ENCODE measurements around the gene NTN1. TPM values are rescaled to one million over a fixed set of nuclear protein-coding genes. Genes with fewer than 3 reads are reported as not detected.

Gene NTN1
- total RNA-seq, 1 experiment from 2014 or later, result 14.5 TPM

DNA sequence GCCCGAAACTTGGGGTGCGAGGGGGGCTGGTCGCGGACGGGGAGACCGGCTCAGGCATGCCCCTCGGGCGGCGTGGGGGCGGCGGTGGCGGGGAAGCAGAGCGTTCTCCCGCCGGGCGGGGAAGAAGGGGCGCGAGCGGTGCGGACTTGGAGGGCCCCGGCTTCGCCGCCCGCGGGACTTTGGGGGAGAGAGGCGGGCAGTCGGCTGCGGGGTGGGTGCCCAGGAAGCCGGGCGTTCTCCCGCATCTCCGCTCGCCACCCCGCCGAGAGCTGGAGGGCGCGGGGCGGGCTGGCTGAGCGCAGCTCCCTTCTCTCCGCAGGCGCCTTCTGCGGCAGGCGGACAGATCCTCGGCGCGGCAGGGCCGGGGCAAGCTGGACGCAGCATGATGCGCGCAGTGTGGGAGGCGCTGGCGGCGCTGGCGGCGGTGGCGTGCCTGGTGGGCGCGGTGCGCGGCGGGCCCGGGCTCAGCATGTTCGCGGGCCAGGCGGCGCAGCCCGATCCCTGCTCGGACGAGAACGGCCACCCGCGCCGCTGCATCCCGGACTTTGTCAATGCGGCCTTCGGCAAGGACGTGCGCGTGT lies 772 bp downstream of the NTN1 start:
- peaks cover 5% of the 10 kb centered on the region for H3K27me3 ChIP-seq (ENCODE audit: control insufficient read depth, insufficient read depth, low read length)
- ATAC-seq (peak; percentile 74), DNase-seq (ENCODE audit: low read depth, low spot score) (no peak)
- BruUV-seq (replicated peaks), result no TSS peak
- in situ Hi-C loops (cut with HindIII; ENCODE audit: low pct_unique_long_range_greater_than_20kb, low sequenced_read_pairs), result no loop called here
- H3K4me3 ChIP-seq (ENCODE audit: low read depth in 2 of 2, low read length in 2 of 2), result peak overlapping the region; percentile 38 to 43
- TF ChIP-seq SIN3A (IDR thresholded peaks at IDR 0.05; ENCODE audit: borderline replicate concordance, insufficient read depth, low read depth, low read length) (no peak), POLR2AphosphoS5 (IDR thresholded peaks at IDR 0.05; ENCODE audit: low read depth, low read length) (no peak), TCF7L2 (IDR thresholded peaks at IDR 0.05; ENCODE audit: low read depth, low read length) (no peak)
- TF ChIP-seq, protein P1, sequence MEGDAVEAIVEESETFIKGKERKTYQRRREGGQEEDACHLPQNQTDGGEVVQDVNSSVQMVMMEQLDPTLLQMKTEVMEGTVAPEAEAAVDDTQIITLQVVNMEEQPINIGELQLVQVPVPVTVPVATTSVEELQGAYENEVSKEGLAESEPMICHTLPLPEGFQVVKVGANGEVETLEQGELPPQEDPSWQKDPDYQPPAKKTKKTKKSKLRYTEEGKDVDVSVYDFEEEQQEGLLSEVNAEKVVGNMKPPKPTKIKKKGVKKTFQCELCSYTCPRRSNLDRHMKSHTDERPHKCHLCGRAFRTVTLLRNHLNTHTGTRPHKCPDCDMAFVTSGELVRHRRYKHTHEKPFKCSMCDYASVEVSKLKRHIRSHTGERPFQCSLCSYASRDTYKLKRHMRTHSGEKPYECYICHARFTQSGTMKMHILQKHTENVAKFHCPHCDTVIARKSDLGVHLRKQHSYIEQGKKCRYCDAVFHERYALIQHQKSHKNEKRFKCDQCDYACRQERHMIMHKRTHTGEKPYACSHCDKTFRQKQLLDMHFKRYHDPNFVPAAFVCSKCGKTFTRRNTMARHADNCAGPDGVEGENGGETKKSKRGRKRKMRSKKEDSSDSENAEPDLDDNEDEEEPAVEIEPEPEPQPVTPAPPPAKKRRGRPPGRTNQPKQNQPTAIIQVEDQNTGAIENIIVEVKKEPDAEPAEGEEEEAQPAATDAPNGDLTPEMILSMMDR (IDR thresholded peaks at IDR 0.05), result no peak
- TF ChIP-seq, protein P2, sequence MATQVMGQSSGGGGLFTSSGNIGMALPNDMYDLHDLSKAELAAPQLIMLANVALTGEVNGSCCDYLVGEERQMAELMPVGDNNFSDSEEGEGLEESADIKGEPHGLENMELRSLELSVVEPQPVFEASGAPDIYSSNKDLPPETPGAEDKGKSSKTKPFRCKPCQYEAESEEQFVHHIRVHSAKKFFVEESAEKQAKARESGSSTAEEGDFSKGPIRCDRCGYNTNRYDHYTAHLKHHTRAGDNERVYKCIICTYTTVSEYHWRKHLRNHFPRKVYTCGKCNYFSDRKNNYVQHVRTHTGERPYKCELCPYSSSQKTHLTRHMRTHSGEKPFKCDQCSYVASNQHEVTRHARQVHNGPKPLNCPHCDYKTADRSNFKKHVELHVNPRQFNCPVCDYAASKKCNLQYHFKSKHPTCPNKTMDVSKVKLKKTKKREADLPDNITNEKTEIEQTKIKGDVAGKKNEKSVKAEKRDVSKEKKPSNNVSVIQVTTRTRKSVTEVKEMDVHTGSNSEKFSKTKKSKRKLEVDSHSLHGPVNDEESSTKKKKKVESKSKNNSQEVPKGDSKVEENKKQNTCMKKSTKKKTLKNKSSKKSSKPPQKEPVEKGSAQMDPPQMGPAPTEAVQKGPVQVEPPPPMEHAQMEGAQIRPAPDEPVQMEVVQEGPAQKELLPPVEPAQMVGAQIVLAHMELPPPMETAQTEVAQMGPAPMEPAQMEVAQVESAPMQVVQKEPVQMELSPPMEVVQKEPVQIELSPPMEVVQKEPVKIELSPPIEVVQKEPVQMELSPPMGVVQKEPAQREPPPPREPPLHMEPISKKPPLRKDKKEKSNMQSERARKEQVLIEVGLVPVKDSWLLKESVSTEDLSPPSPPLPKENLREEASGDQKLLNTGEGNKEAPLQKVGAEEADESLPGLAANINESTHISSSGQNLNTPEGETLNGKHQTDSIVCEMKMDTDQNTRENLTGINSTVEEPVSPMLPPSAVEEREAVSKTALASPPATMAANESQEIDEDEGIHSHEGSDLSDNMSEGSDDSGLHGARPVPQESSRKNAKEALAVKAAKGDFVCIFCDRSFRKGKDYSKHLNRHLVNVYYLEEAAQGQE (IDR thresholded peaks at IDR 0.05; ENCODE audit: insufficient read depth in 1 of 2, low read depth in 2 of 2, low read length in 1 of 2), result no peak
- ChIA-PET CTCF (no interaction called here), POLR2A (interaction anchor here (0.6 kb wide), 1 partner anchor 17 kb away, joined by 4 read pairs; no protein-coding TSS in a partner anchor)
- H3K27ac ChIP-seq (ENCODE audit: low read length), result no peak overlapping the region
- H3K4me1 ChIP-seq (ENCODE audit: control insufficient read depth, insufficient read depth, low read length), result no peaks in the 10 kb centered on the region
- H3K9me3 ChIP-seq (ENCODE audit: control insufficient read depth, insufficient read depth, low read depth, low read length), result no peaks in the 10 kb centered on the region
- no peaks in the 10 kb centered on the region for H3K36me3 ChIP-seq (ENCODE audit: control insufficient read depth, insufficient read depth, low read length)
- intact Hi-C loops (cut with micrococcal nuclease; ENCODE audit: unreplicated experiment), result no loop called here

DNA sequence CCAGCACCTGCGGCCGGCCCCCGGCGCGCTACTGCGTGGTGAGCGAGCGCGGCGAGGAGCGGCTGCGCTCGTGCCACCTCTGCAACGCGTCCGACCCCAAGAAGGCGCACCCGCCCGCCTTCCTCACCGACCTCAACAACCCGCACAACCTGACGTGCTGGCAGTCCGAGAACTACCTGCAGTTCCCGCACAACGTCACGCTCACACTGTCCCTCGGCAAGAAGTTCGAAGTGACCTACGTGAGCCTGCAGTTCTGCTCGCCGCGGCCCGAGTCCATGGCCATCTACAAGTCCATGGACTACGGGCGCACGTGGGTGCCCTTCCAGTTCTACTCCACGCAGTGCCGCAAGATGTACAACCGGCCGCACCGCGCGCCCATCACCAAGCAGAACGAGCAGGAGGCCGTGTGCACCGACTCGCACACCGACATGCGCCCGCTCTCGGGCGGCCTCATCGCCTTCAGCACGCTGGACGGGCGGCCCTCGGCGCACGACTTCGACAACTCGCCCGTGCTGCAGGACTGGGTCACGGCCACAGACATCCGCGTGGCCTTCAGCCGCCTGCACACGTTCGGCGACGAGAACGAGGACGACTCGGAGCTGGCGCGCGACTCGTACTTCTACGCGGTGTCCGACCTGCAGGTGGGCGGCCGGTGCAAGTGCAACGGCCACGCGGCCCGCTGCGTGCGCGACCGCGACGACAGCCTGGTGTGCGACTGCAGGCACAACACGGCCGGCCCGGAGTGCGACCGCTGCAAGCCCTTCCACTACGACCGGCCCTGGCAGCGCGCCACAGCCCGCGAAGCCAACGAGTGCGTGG lies 1.5 kb downstream of the NTN1 start:
- ChIA-PET CTCF (no interaction called here), POLR2A (no interaction called here)
- BruUV-seq (replicated peaks), result no TSS peak
- Histone ChIP-seq H3K27ac (ENCODE audit: low read length) (no peak overlapping the region), H3K27me3 (ENCODE audit: control insufficient read depth, insufficient read depth, low read length) (peaks cover 5% of the 10 kb centered on the region), H3K36me3 (ENCODE audit: control insufficient read depth, insufficient read depth, low read length) (no peaks in the 10 kb centered on the region), H3K4me1 (ENCODE audit: control insufficient read depth, insufficient read depth, low read length) (no peaks in the 10 kb centered on the region), H3K4me3 (ENCODE audit: low read depth in 2 of 2, low read length in 2 of 2) (peak overlapping the region; percentile 23 to 43; a peak in 3 of 4 replicates), H3K9me3 (ENCODE audit: control insufficient read depth, insufficient read depth, low read depth, low read length) (no peaks in the 10 kb centered on the region)
- ATAC-seq, result peak; percentile 43
- DNase-seq (ENCODE audit: low read depth, low spot score), result no peak
- in situ Hi-C loops (cut with HindIII; ENCODE audit: low pct_unique_long_range_greater_than_20kb, low sequenced_read_pairs) (no loop called here), intact Hi-C loops (cut with micrococcal nuclease; ENCODE audit: unreplicated experiment) (no loop called here)
- TF ChIP-seq TCF7L2 (IDR thresholded peaks at IDR 0.05; ENCODE audit: low read depth, low read length), result no peak
- TF ChIP-seq, protein P2 (IDR thresholded peaks at IDR 0.05; ENCODE audit: insufficient read depth in 1 of 2, low read depth in 2 of 2, low read length in 1 of 2), result 0 out of 4 replicates have a peak, but pooled peaks of 1 of the 2 experiments have one; percentile 18
